ENCODE results near the gene RBM3.

The RBM3 gene

GRCh38 chrX:48617542-48618340, 43.5 kb downstream of the RBM3 start:
- in situ Hi-C loops (cut with MboI; ENCODE audit: low sequenced_read_pairs) = no loop called here

- in situ Hi-C loops (cut with MboI; ENCODE audit: low sequenced_read_pairs) = no loop called here
These were observed 52.4 kb downstream of the RBM3 start for GRCh38 chrX:48626401-48627298.
